Skeletal muscle cell (primary cell): ENCODE results near the gene RPL29.
A peak's percentile ranks its signal among the peaks of the same experiment; 100 is the strongest.
"Not testable (repeated sequence)": the region's sequence is repeated elsewhere in the genome, so short reads cannot be mapped to it uniquely, and the experiment has no call there.

Experiments used
- DNase-seq: peaks from one replicate; pipeline ENCODE4 v3.0.0-alpha.2; 2010; ENCODE audit warnings: low read depth
- H3K4me3 ChIP-seq: 2 replicates; pipeline ENCODE4 v1.5.1; 2011; ENCODE audit warnings: low read depth, mild to moderate bottlenecking, control low read depth, low read length, moderate library complexity

Gene RPL29

GRCh38 chr3:51995346-51996163 lies at the start of gene RPL29:
Gene RPL29 (minus strand): TSS chr3:51995895. CDS start chr3:51995461, 434 bp downstream.
- peak within 1 kb of the TSS; percentile 98 for H3K4me3 ChIP-seq
- DNase-seq, result peak; percentile 86

GRCh38 chr3:52044869-52045619 lies 49.3 kb upstream of the RPL29 start:
- DNase-seq, result no peak

GRCh38 chr3:52043750-52044149 lies 48.1 kb upstream of the RPL29 start:
- no peak overlapping the region for H3K4me3 ChIP-seq
- no peak for DNase-seq

More at GRCh38 chr3:52044869-52045619, 49.3 kb upstream of the RPL29 start:
- no peak overlapping the region for H3K4me3 ChIP-seq

GRCh38 chr3:52043039-52043438 lies 47.3 kb upstream of the RPL29 start:
- H3K4me3 ChIP-seq, DNase-seq: not testable (repeated sequence)

- no peak overlapping the region for H3K4me3 ChIP-seq
- DNase-seq, result no peak
These were observed 45.5 kb upstream of the RPL29 start for GRCh38 chr3:52041118-52041731.

GRCh38 chr3:52040600-52040999 lies 44.9 kb upstream of the RPL29 start:
- H3K4me3 ChIP-seq, result no peak overlapping the region
- no peak for DNase-seq

- no peak for DNase-seq
- H3K4me3 ChIP-seq, result no peak overlapping the region
These were observed 44.2 kb upstream of the RPL29 start for GRCh38 chr3:52039846-52040245.

GRCh38 chr3:52039426-52039825 lies 43.7 kb upstream of the RPL29 start:
- H3K4me3 ChIP-seq, result no peak overlapping the region
- DNase-seq, result no peak

- no peak for DNase-seq
- H3K4me3 ChIP-seq, result no peak overlapping the region
These were observed 42.5 kb upstream of the RPL29 start for GRCh38 chr3:52038227-52038626.

- H3K4me3 ChIP-seq, result no peak overlapping the region
- no peak for DNase-seq
These were observed 41.6 kb upstream of the RPL29 start for GRCh38 chr3:52037291-52037690.

GRCh38 chr3:52036829-52037228 lies 41.1 kb upstream of the RPL29 start:
- no peak overlapping the region for H3K4me3 ChIP-seq
- no peak for DNase-seq

- no peak for DNase-seq
- H3K4me3 ChIP-seq, result no peak overlapping the region
These were observed 40.6 kb upstream of the RPL29 start for GRCh38 chr3:52036222-52036694.

- no peak for DNase-seq
- H3K4me3 ChIP-seq, result no peak overlapping the region
These were observed 39.0 kb upstream of the RPL29 start for GRCh38 chr3:52034651-52035050.

GRCh38 chr3:52034212-52034611 lies 38.5 kb upstream of the RPL29 start:
- no peak for DNase-seq
- H3K4me3 ChIP-seq, result no peak overlapping the region

- H3K4me3 ChIP-seq, DNase-seq: not testable (repeated sequence)
These were observed 38.1 kb upstream of the RPL29 start for GRCh38 chr3:52033748-52034147.

- no peak for DNase-seq
- H3K4me3 ChIP-seq, result no peak overlapping the region
These were observed 37.2 kb upstream of the RPL29 start for GRCh38 chr3:52032702-52033408.

GRCh38 chr3:52031896-52032295 lies 36.2 kb upstream of the RPL29 start:
- H3K4me3 ChIP-seq, result no peak overlapping the region
- DNase-seq, result no peak

- no peak overlapping the region for H3K4me3 ChIP-seq
- no peak for DNase-seq
These were observed 35.1 kb upstream of the RPL29 start for GRCh38 chr3:52030714-52031310.

- no peak for DNase-seq
- H3K4me3 ChIP-seq, result no peak overlapping the region
These were observed 33.8 kb upstream of the RPL29 start for GRCh38 chr3:52029535-52029934.
